IMR-90 (cell line): ENCODE measurements around the gene CFL2. TPM values are rescaled to one million over a fixed set of nuclear protein-coding genes. Genes with fewer than 3 reads are reported as not detected.

Experiments used
- ATAC-seq: fragments of 200-7000 bp; cut with Tn5 transposase; 2 replicates; pipeline ENCODE4 v1.9.1; 2020; ENCODE audit warnings: low read depth, mild to moderate bottlenecking, moderate library complexity
- BruUV-seq: library from RNA; stranded (reverse); fragments of 400-500 nt; replicated peaks from 2 replicates; lab custom pipeline; 2021; lab: Mats Ljungman, UMichigan
- CTCF ChIA-PET: fragments of 300-600 bp; formaldehyde crosslinking; extraction: SDS; loops from one replicate; lab custom pipeline; 2021; ENCODE audit warnings: antibody characterized with exemption; lab: Yijun Ruan, JAX
- POLR2A ChIA-PET: fragments of 300-600 bp; sonication (Branson Sonifier 250); formaldehyde crosslinking; loops from one replicate; lab custom pipeline; 2022; ENCODE audit warnings: antibody characterized with exemption; ENCODE audit not compliant: unreplicated experiment; lab: Charles Lee
- DNase-seq: peaks from one replicate; pipeline ENCODE4 v3.0.0; 2013
- H2AFZ ChIP-seq: replicated peaks from 2 replicates; pipeline ENCODE3; 2013; ENCODE audit warnings: low read length, mild to moderate bottlenecking; ENCODE audit not compliant: poor library complexity
- H2AK5ac ChIP-seq: 2 replicates; pipeline ENCODE4 v1.6.1; 2013; ENCODE audit warnings: low read depth, low read length, inconsistent platforms
- H2AK9ac ChIP-seq: replicated peaks from 2 replicates; pipeline ENCODE3; 2013; ENCODE audit warnings: mild to moderate bottlenecking, low read depth, low read length, moderate library complexity; ENCODE audit not compliant: poor library complexity
- H2BK120ac ChIP-seq: 2 replicates; pipeline ENCODE4 v1.6.1; 2013; ENCODE audit warnings: low read depth, low read length, inconsistent platforms
- H2BK15ac ChIP-seq: 3 replicates; pipeline ENCODE4 v1.6.1; 2013; ENCODE audit warnings: low read depth, low read length, inconsistent platforms
- H2BK20ac ChIP-seq: 2 replicates; pipeline ENCODE4 v1.6.1; 2013; ENCODE audit warnings: low read depth, mild to moderate bottlenecking, inconsistent platforms, low read length, moderate library complexity
- H2BK5ac ChIP-seq: 2 replicates; pipeline ENCODE4 v1.6.1; 2013; ENCODE audit warnings: mild to moderate bottlenecking, low read depth, low read length, inconsistent platforms; ENCODE audit not compliant: poor library complexity, severe bottlenecking
- H3K14ac ChIP-seq: replicated peaks from 2 replicates; pipeline ENCODE4 v1.6.1; 2013; ENCODE audit warnings: low read depth, low read length, inconsistent platforms
- H3K18ac ChIP-seq: 2 replicates; pipeline ENCODE4 v1.6.1; 2013; ENCODE audit warnings: low read depth, low read length, control low read depth
- H3K23ac ChIP-seq: 2 replicates; pipeline ENCODE4 v1.6.1; 2013; ENCODE audit warnings: low read depth, low read length, inconsistent platforms
- H3K27ac ChIP-seq: 2 replicates; pipeline ENCODE4 v1.5.1; 2013; ENCODE audit warnings: mild to moderate bottlenecking, control low read depth, low read length; ENCODE audit not compliant: insufficient read depth
- H3K27me3 ChIP-seq: 2 replicates; pipeline ENCODE4 v1.6.1; 2013; ENCODE audit warnings: low read length; ENCODE audit not compliant: control insufficient read depth, insufficient read depth
- H3K36me3 ChIP-seq: 2 replicates; pipeline ENCODE4 v1.6.1; 2013; ENCODE audit warnings: low read length, mixed read lengths; ENCODE audit not compliant: control insufficient read depth, insufficient read depth
- H3K4ac ChIP-seq: 2 replicates; pipeline ENCODE4 v1.6.1; 2013; ENCODE audit warnings: low read depth, low read length, inconsistent platforms
- H3K4me1 ChIP-seq: 2 replicates; pipeline ENCODE4 v1.6.1; 2013; ENCODE audit warnings: low read length, mixed read lengths; ENCODE audit not compliant: control insufficient read depth, insufficient read depth
- H3K4me2 ChIP-seq: 2 replicates; pipeline ENCODE4 v1.6.1; 2013; ENCODE audit warnings: low read depth, mild to moderate bottlenecking, control low read depth, low read length, moderate library complexity
- H3K4me3 ChIP-seq: 2 replicates; pipeline ENCODE4 v1.5.1; 2013; ENCODE audit warnings: low read depth, mild to moderate bottlenecking, control low read depth, low read length, moderate library complexity; ENCODE audit not compliant: insufficient read depth
- H3K56ac ChIP-seq: 2 replicates; pipeline ENCODE4 v1.6.1; 2013; ENCODE audit warnings: low read length, inconsistent platforms; ENCODE audit not compliant: insufficient read depth; ENCODE audit errors: extremely low read depth
- H3K79me1 ChIP-seq, 2 experiments: 2 replicates each; pipeline ENCODE4 v1.6.1; 2013; ENCODE audit warnings: low read length in 2 of 2, inconsistent platforms in 1 of 2, low read depth in 1 of 2
- H3K9ac ChIP-seq: 2 replicates; pipeline ENCODE4 v1.6.1; 2013; ENCODE audit warnings: low read depth, low read length, control low read depth
- H3K9me1 ChIP-seq: 2 replicates; pipeline ENCODE4 v1.6.1; 2013; ENCODE audit warnings: low read length, inconsistent platforms; ENCODE audit not compliant: insufficient read depth
- H3K9me3 ChIP-seq: 2 replicates; pipeline ENCODE4 v1.6.1; 2013; ENCODE audit warnings: low read length; ENCODE audit not compliant: control insufficient read depth, insufficient read depth
- H4K20me1 ChIP-seq: 2 replicates; pipeline ENCODE4 v1.6.1; 2013; ENCODE audit warnings: low read length, inconsistent platforms; ENCODE audit not compliant: insufficient read depth
- H4K5ac ChIP-seq: 2 replicates; pipeline ENCODE4 v1.6.1; 2013; ENCODE audit warnings: mild to moderate bottlenecking, low read depth, low read length, control low read depth
- H4K8ac ChIP-seq, 2 experiments: 2 replicates each; pipeline ENCODE4 v1.6.1; 2013; ENCODE audit warnings: low read depth in 2 of 2, low read length in 2 of 2, control low read depth in 1 of 2, inconsistent platforms in 1 of 2
- H4K91ac ChIP-seq: 2 replicates; pipeline ENCODE4 v1.6.1; 2013; ENCODE audit warnings: low read depth, low read length, inconsistent platforms; ENCODE audit not compliant: insufficient read depth
- CEBPB ChIP-seq: IDR thresholded peaks from 2 replicates; pipeline ENCODE4 v1.6.1; 2012; ENCODE audit warnings: low read depth, low read length, improper control_type of control experiment
- FOS ChIP-seq: fragments of 150-350 bp; IDR thresholded peaks from 2 replicates; pipeline ENCODE4 v1.6.1; 2016; ENCODE audit warnings: low read depth, low read length
- MAFK ChIP-seq: IDR thresholded peaks from 2 replicates; pipeline ENCODE4 v1.6.1; 2012; ENCODE audit warnings: low read depth, low read length, improper control_type of control experiment
- MAZ ChIP-seq: IDR thresholded peaks from 2 replicates; pipeline ENCODE4 v1.6.1; 2012; ENCODE audit warnings: low read depth, mild to moderate bottlenecking, low read length, improper control_type of control experiment, moderate library complexity, borderline replicate concordance
- POLR2A ChIP-seq: IDR thresholded peaks from 2 replicates; pipeline ENCODE4 v1.6.1; 2012; ENCODE audit warnings: mild to moderate bottlenecking, low read depth, low read length
- RFX5 ChIP-seq: IDR thresholded peaks from 2 replicates; pipeline ENCODE4 v1.8.0; 2012; ENCODE audit warnings: low read depth, mild to moderate bottlenecking, low read length, moderate library complexity
- WGBS, 2 experiments: methylation state at CpG; one replicate each; pipeline versions ENCODE4 v1.1.5 to v1.1.7; 2013; ENCODE audit warnings: missing lambda C conversion rate in 2 of 2; ENCODE audit not compliant: insufficient read length in 1 of 2; ENCODE audit errors: extremely low coverage in 2 of 2; 5-methylcytosine and 5-hydroxymethylcytosine counted together
- dilution Hi-C: fragments of 300-500 bp; cut with HindIII; formaldehyde crosslinking; loops from one replicate; pipeline ENCODE4 v1.14.3; 2018; ENCODE audit warnings: low sequenced_read_pairs; ENCODE audit not compliant: unreplicated experiment
- in situ Hi-C: fragments of 300-500 bp; cut with MboI; formaldehyde crosslinking; loops from 3 replicates; pipeline ENCODE4 v1.14.3; 2019; ENCODE audit warnings: low sequenced_read_pairs, inconsistent platforms, mixed read lengths
- intact Hi-C: fragments of 100-400 bp; cut with micrococcal nuclease; formaldehyde crosslinking; loops from 2 replicates; pipeline ENCODE4 v1.10.0; 2022
- polyA plus RNA-seq, 3 experiments: library from polyadenylated mRNA; depleted of rRNA; stranded (reverse); fragments of >200 nt; gene quantifications; 2 replicates each; pipeline ENCODE4 v1.2.3, GENCODE V29; 2012; ENCODE audit warnings: low replicate concordance in 1 of 3
- total RNA-seq: library from RNA; depleted of rRNA; stranded (reverse); fragments of >200 nt; gene quantifications from 2 replicates; pipeline ENCODE4 v1.2.3, GENCODE V29; 2012
- TF ChIP-seq, protein P1 (sequence below): conservative IDR thresholded peaks from 2 replicates; pipeline ENCODE4 v1.5.1; 2012; ENCODE audit warnings: mild to moderate bottlenecking, low read depth, low read length, improper control_type of control experiment

CFL2 gene
- total and polyA plus RNA-seq, 2 of the 4 experiments (the other 2 are of a cell fraction) = 106 to 151 TPM

- TF ChIP-seq, protein P1, sequence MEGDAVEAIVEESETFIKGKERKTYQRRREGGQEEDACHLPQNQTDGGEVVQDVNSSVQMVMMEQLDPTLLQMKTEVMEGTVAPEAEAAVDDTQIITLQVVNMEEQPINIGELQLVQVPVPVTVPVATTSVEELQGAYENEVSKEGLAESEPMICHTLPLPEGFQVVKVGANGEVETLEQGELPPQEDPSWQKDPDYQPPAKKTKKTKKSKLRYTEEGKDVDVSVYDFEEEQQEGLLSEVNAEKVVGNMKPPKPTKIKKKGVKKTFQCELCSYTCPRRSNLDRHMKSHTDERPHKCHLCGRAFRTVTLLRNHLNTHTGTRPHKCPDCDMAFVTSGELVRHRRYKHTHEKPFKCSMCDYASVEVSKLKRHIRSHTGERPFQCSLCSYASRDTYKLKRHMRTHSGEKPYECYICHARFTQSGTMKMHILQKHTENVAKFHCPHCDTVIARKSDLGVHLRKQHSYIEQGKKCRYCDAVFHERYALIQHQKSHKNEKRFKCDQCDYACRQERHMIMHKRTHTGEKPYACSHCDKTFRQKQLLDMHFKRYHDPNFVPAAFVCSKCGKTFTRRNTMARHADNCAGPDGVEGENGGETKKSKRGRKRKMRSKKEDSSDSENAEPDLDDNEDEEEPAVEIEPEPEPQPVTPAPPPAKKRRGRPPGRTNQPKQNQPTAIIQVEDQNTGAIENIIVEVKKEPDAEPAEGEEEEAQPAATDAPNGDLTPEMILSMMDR = peak; percentile 73
- no peak for TF ChIP-seq MAZ
- no peak for TF ChIP-seq FOS
These were observed 8.5 kb upstream of the CFL2 start (continued) for GRCh38 chr14:34722723-34723545.

DNA sequence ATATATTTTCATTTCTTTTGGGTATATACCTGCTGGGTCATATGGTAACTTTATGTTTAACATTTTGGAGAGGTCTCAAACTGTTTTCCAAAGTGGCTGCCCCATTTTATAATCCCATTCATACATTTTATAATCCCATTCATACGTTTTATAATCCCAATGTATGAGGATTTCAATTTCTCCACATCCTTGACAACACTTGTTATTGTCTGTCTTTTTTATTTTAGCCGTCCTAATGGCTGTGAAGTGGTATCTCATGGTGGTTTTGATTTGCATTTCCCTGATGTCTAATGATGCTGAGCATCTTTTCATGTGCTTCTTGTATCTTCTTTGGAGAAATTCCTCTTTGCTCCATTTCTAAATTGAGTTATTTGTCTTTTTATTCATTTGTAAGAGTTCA, 6.7 kb upstream of the CFL2 start:
- no peak overlapping the region for H2BK15ac ChIP-seq
- H3K9me1 ChIP-seq = peaks cover 4% of the 10 kb centered on the region
- dilution Hi-C loops (no loop called here), in situ Hi-C loops (no loop called here), intact Hi-C loops (no loop called here)
- ChIA-PET POLR2A (no interaction called here), CTCF (no interaction called here)
- H2BK120ac ChIP-seq = no peak overlapping the region
- no peak overlapping the region for H3K27ac ChIP-seq
- H3K4ac ChIP-seq = no peak overlapping the region
- no peaks in the 10 kb centered on the region for H4K20me1 ChIP-seq
- no peak overlapping the region for H2AFZ ChIP-seq
- no peak overlapping the region for H4K91ac ChIP-seq
- H4K5ac ChIP-seq = no peak overlapping the region
- no peak overlapping the region for H2BK5ac ChIP-seq
- H3K18ac ChIP-seq = no peak overlapping the region
- H2BK20ac ChIP-seq = no peak overlapping the region
- H3K4me3 ChIP-seq = no peak overlapping the region
- TF ChIP-seq CEBPB (no peak), MAFK (no peak), POLR2A (no peak), RFX5 (no peak)
- H2AK5ac ChIP-seq = no peak overlapping the region
- H3K14ac ChIP-seq = no peak overlapping the region
- ATAC-seq (no peak), DNase-seq (no peak)
- H2AK9ac ChIP-seq = no peak overlapping the region
- H3K9me3 ChIP-seq = no peaks in the 10 kb centered on the region
- H3K4me2 ChIP-seq = no peak overlapping the region
- H3K9ac ChIP-seq = no peak overlapping the region
- BruUV-seq = no TSS peak
- H4K8ac ChIP-seq = no peak overlapping the region
- H3K79me1 ChIP-seq = peaks cover 0 to 3% of the 10 kb centered on the region in 2 experiments; a peak in 1 of 4 replicates
- H3K56ac ChIP-seq = no peak overlapping the region
- WGBS, 2 experiments = no CpG with 5 or more reads among the region's 2 CpGs
- H3K27me3 ChIP-seq = no peaks in the 10 kb centered on the region
- H3K4me1 ChIP-seq = peaks cover 2% of the 10 kb centered on the region; the same call in 1 of the 2 replicates
- no peaks in the 10 kb centered on the region for H3K36me3 ChIP-seq
- no peak overlapping the region for H3K23ac ChIP-seq
